HEK293 (cell line): ENCODE measurements around the gene ZC3H12C.

Source experiments
- CTCF ChIA-PET: fragments of 350-600 bp; formaldehyde crosslinking; extraction: SDS; loops from one replicate; lab custom pipeline; 2021; ENCODE audit warnings: antibody characterized with exemption; lab: Yijun Ruan, JAX
- POLR2A ChIA-PET: fragments of 300-600 bp; formaldehyde crosslinking; extraction: SDS; loops from one replicate; lab custom pipeline; 2020; ENCODE audit warnings: antibody characterized with exemption, inconsistent platforms; lab: Yijun Ruan, JAX
- H3K27ac ChIP-seq: fragments of 200-500 bp; sonication (Bioruptor generic); 2 replicates; pipeline ENCODE4 v1.5.1; 2014; ENCODE audit warnings: low read depth, low read length, control low read depth, inconsistent platforms; ENCODE audit errors: extremely low read depth
- H3K36me3 ChIP-seq, 2 experiments: fragments of 200-500 bp in 1 of 2; sonication (Bioruptor generic) in 1 of 2; 1 replicate in 1 of 2; 2 replicates in 1 of 2; pipeline ENCODE4 v1.5.1; 2014 to 2017; ENCODE audit warnings: inconsistent platforms in 2 of 2, low read length in 2 of 2; ENCODE audit not compliant: control insufficient read depth in 2 of 2, insufficient read depth in 1 of 2
- H3K4me1 ChIP-seq: fragments of 200-500 bp; sonication (Bioruptor generic); 2 replicates; pipeline ENCODE4 v1.5.1; 2014; ENCODE audit warnings: mild to moderate bottlenecking, low read length, inconsistent platforms; ENCODE audit not compliant: control insufficient read depth, insufficient read depth
- H3K4me3 ChIP-seq: 2 replicates; pipeline ENCODE4 v1.5.1; 2011; ENCODE audit warnings: low read depth, mild to moderate bottlenecking, control low read depth, low read length, moderate library complexity
- H3K9me3 ChIP-seq: fragments of 200-500 bp; sonication (Bioruptor generic); 2 replicates; pipeline ENCODE4 v1.5.1; 2014; ENCODE audit warnings: low read depth, low read length, inconsistent platforms; ENCODE audit not compliant: control insufficient read depth, insufficient read depth
- BCL11B ChIP-seq: fragments of 450-650 bp; formaldehyde crosslinking; IDR thresholded peaks from 2 replicates; pipeline ENCODE4 v1.5.1; 2016; ENCODE audit warnings: low read depth, missing biosample characterization, missing genetic modification characterization
- FEZF1 ChIP-seq: fragments of 450-650 bp; formaldehyde crosslinking; IDR thresholded peaks from 2 replicates; pipeline ENCODE4 v1.5.1; 2016; ENCODE audit warnings: missing biosample characterization, missing genetic modification characterization
- GLIS1 ChIP-seq: fragments of 450-650 bp; formaldehyde crosslinking; IDR thresholded peaks from 2 replicates; pipeline ENCODE4 v1.5.1; 2016; ENCODE audit warnings: missing biosample characterization, missing genetic modification characterization
- HOXC10 ChIP-seq: sonication (generic); formaldehyde crosslinking; IDR thresholded peaks from 2 replicates; pipeline ENCODE4 v1.8.1; 2023; ENCODE audit warnings: mild to moderate bottlenecking, missing genetic modification reagents
- KLF9 ChIP-seq: fragments of 450-650 bp; formaldehyde crosslinking; IDR thresholded peaks from 2 replicates; pipeline ENCODE4 v1.5.1; 2016; ENCODE audit warnings: missing biosample characterization, missing genetic modification characterization, low read depth
- MZF1 ChIP-seq: fragments of 450-650 bp; formaldehyde crosslinking; IDR thresholded peaks from 2 replicates; pipeline ENCODE4 v1.5.1; 2017; ENCODE audit warnings: missing biosample characterization, missing genetic modification characterization, borderline replicate concordance
- OSR2 ChIP-seq: fragments of 450-650 bp; formaldehyde crosslinking; IDR thresholded peaks from 2 replicates; pipeline ENCODE4 v1.5.1; 2016; ENCODE audit warnings: missing biosample characterization, missing genetic modification characterization
- REPIN1 ChIP-seq: fragments of 450-650 bp; formaldehyde crosslinking; IDR thresholded peaks from 2 replicates; pipeline ENCODE4 v1.5.1; 2017; ENCODE audit warnings: missing biosample characterization, missing genetic modification characterization, low read depth
- SP7 ChIP-seq: fragments of 450-650 bp; formaldehyde crosslinking; IDR thresholded peaks from 2 replicates; pipeline ENCODE4 v1.5.1; 2016; ENCODE audit warnings: missing biosample characterization, missing genetic modification characterization
- TRIM28 ChIP-seq: IDR thresholded peaks from 2 replicates; pipeline ENCODE4 v1.6.1; 2011; ENCODE audit warnings: low read length, control low read depth, borderline replicate concordance
- WT1 ChIP-seq: fragments of 450-650 bp; formaldehyde crosslinking; IDR thresholded peaks from 2 replicates; pipeline ENCODE4 v1.5.1; 2016; ENCODE audit warnings: missing biosample characterization, missing genetic modification characterization
- ZBTB17 ChIP-seq: fragments of 450-650 bp; formaldehyde crosslinking; IDR thresholded peaks from 2 replicates; pipeline ENCODE4 v1.5.1; 2016; ENCODE audit warnings: missing biosample characterization, missing genetic modification characterization
- ZBTB21 ChIP-seq: fragments of 450-650 bp; formaldehyde crosslinking; IDR thresholded peaks from 2 replicates; pipeline ENCODE4 v1.5.1; 2017; ENCODE audit warnings: missing biosample characterization, missing genetic modification characterization
- ZBTB7A ChIP-seq: fragments of 450-650 bp; formaldehyde crosslinking; IDR thresholded peaks from 2 replicates; pipeline ENCODE4 v1.5.1; 2016; ENCODE audit warnings: low read depth, missing biosample characterization, missing genetic modification characterization
- ZNF114 ChIP-seq: fragments of 450-650 bp; formaldehyde crosslinking; IDR thresholded peaks from 2 replicates; pipeline ENCODE4 v1.5.0; 2017; ENCODE audit warnings: missing biosample characterization, missing genetic modification characterization
- ZNF133 ChIP-seq: fragments of 450-650 bp; formaldehyde crosslinking; IDR thresholded peaks from 2 replicates; pipeline ENCODE4 v1.5.1; 2016; ENCODE audit warnings: missing biosample characterization, missing genetic modification characterization
- ZNF138 ChIP-seq: fragments of 450-650 bp; formaldehyde crosslinking; IDR thresholded peaks from 2 replicates; pipeline ENCODE4 v1.5.1; 2016; ENCODE audit warnings: missing biosample characterization, missing genetic modification characterization, borderline replicate concordance
- ZNF19 ChIP-seq: fragments of 450-650 bp; formaldehyde crosslinking; IDR thresholded peaks from 2 replicates; pipeline ENCODE4; 2016; ENCODE audit warnings: missing biosample characterization, missing genetic modification characterization, low read depth
- ZNF211 ChIP-seq: fragments of 450-650 bp; formaldehyde crosslinking; IDR thresholded peaks from 2 replicates; pipeline ENCODE4 v1.5.1; 2016; ENCODE audit warnings: low read depth, missing biosample characterization, missing genetic modification characterization
- ZNF280D ChIP-seq: fragments of 450-650 bp; formaldehyde crosslinking; IDR thresholded peaks from 2 replicates; pipeline ENCODE4 v1.5.1; 2016; ENCODE audit warnings: missing biosample characterization, missing genetic modification characterization
- ZNF292 ChIP-seq: fragments of 450-650 bp; formaldehyde crosslinking; IDR thresholded peaks from 2 replicates; pipeline ENCODE4 v1.5.1; 2016; ENCODE audit warnings: low read depth, missing biosample characterization, missing genetic modification characterization, borderline replicate concordance
- ZNF394 ChIP-seq: fragments of 450-650 bp; formaldehyde crosslinking; IDR thresholded peaks from 2 replicates; pipeline ENCODE4 v1.5.1; 2016; ENCODE audit warnings: missing biosample characterization, missing genetic modification characterization, mild to moderate bottlenecking, moderate library complexity, borderline replicate concordance
- ZNF488 ChIP-seq: fragments of 450-650 bp; formaldehyde crosslinking; IDR thresholded peaks from 2 replicates; pipeline ENCODE4 v1.5.1; 2016; ENCODE audit warnings: missing biosample characterization, missing genetic modification characterization
- ZNF624 ChIP-seq: fragments of 450-650 bp; formaldehyde crosslinking; IDR thresholded peaks from 2 replicates; pipeline ENCODE4 v1.5.1; 2017; ENCODE audit warnings: missing biosample characterization, missing genetic modification characterization
- ZNF629 ChIP-seq: fragments of 450-650 bp; formaldehyde crosslinking; IDR thresholded peaks from 2 replicates; pipeline ENCODE4 v1.5.1; 2017; ENCODE audit warnings: missing biosample characterization, missing genetic modification characterization
- ZNF654 ChIP-seq: fragments of 450-650 bp; formaldehyde crosslinking; IDR thresholded peaks from 2 replicates; pipeline ENCODE4 v1.5.1; 2016; ENCODE audit warnings: low read depth, missing biosample characterization, missing genetic modification characterization
- ZNF660 ChIP-seq: fragments of 450-650 bp; IDR thresholded peaks from 2 replicates; pipeline ENCODE4 v1.5.1; 2018; ENCODE audit warnings: missing biosample characterization, mild to moderate bottlenecking, missing genetic modification characterization
- ZNF768 ChIP-seq: fragments of 450-650 bp; formaldehyde crosslinking; IDR thresholded peaks from 2 replicates; pipeline ENCODE4 v1.5.1; 2018; ENCODE audit warnings: missing biosample characterization, mild to moderate bottlenecking, missing genetic modification characterization
- ZNF785 ChIP-seq: fragments of 450-650 bp; formaldehyde crosslinking; IDR thresholded peaks from 2 replicates; pipeline ENCODE4 v1.5.1; 2016; ENCODE audit warnings: missing biosample characterization, missing genetic modification characterization
- TF ChIP-seq, protein P1 (sequence below): fragments of 450-650 bp; formaldehyde crosslinking; IDR thresholded peaks from 2 replicates; pipeline ENCODE4 v1.5.1; 2016; ENCODE audit warnings: missing biosample characterization, missing genetic modification characterization
- TF ChIP-seq, protein P2 (sequence below): fragments of 450-650 bp; formaldehyde crosslinking; IDR thresholded peaks from 2 replicates; pipeline ENCODE4; 2016; ENCODE audit warnings: missing biosample characterization, missing genetic modification characterization

The ZC3H12C gene

GRCh38 chr11:110069158-110069737 is 23.9 kb upstream of the ZC3H12C start:
- ChIA-PET CTCF (interaction anchor here (1.0 to 1.2 kb wide), 2 partner anchors 130 to 224 kb away, joined by 4 read pairs; no protein-coding TSS in a partner anchor), POLR2A (interaction anchor here (0.8 kb wide), 1 partner anchor 10 kb away, joined by 3 read pairs; no protein-coding TSS in a partner anchor)
- H3K36me3 ChIP-seq = no peaks in the 10 kb centered on the region
- peak; percentile 85 for TF ChIP-seq GLIS1 (tag by site-specific recombination)
- no peak for TF ChIP-seq ZNF133 (tag by site-specific recombination)
- no peak for TF ChIP-seq MZF1 (tag by site-specific recombination)
- TF ChIP-seq ZNF629 (tag by site-specific recombination) = no peak
- no peak for TF ChIP-seq ZBTB7A (tag by site-specific recombination)
- peak; percentile 66 for TF ChIP-seq TRIM28
- no peak for TF ChIP-seq ZNF768 (tag by site-specific recombination)
- TF ChIP-seq, protein P1, sequence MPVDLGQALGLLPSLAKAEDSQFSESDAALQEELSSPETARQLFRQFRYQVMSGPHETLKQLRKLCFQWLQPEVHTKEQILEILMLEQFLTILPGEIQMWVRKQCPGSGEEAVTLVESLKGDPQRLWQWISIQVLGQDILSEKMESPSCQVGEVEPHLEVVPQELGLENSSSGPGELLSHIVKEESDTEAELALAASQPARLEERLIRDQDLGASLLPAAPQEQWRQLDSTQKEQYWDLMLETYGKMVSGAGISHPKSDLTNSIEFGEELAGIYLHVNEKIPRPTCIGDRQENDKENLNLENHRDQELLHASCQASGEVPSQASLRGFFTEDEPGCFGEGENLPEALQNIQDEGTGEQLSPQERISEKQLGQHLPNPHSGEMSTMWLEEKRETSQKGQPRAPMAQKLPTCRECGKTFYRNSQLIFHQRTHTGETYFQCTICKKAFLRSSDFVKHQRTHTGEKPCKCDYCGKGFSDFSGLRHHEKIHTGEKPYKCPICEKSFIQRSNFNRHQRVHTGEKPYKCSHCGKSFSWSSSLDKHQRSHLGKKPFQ (tag by site-specific recombination) = no peak
- no peak for TF ChIP-seq BCL11B
- no peak for TF ChIP-seq ZBTB21
- TF ChIP-seq ZNF394 = no peak
- TF ChIP-seq FEZF1 = peak; percentile 41
- no peak for TF ChIP-seq ZNF785 (tag by site-specific recombination)
- TF ChIP-seq HOXC10 (CRISPR knock-in tag) = no peak
- no peak for TF ChIP-seq REPIN1 (tag by site-specific recombination)
- TF ChIP-seq ZNF114 = no peak
- no peak for TF ChIP-seq ZNF488 (tag by site-specific recombination)
- no peak for TF ChIP-seq ZNF654
- TF ChIP-seq ZNF280D (tag by site-specific recombination) = no peak
- TF ChIP-seq OSR2 (tag by site-specific recombination) = 0 out of 2 replicates have a peak, but pooled peaks have one; percentile 14
- TF ChIP-seq ZNF292 (tag by site-specific recombination) = no peak
- no peak for TF ChIP-seq ZNF138 (tag by site-specific recombination)
- TF ChIP-seq ZNF660 (tag by site-specific recombination) = peak; percentile 53; the same call in 1 of the 2 replicates
- no peak for TF ChIP-seq ZNF19
- peak; percentile 58 for TF ChIP-seq ZBTB17 (tag by site-specific recombination)
- TF ChIP-seq WT1 (tag by site-specific recombination) = no peak
- no peak for TF ChIP-seq ZNF624
- TF ChIP-seq, protein P2, sequence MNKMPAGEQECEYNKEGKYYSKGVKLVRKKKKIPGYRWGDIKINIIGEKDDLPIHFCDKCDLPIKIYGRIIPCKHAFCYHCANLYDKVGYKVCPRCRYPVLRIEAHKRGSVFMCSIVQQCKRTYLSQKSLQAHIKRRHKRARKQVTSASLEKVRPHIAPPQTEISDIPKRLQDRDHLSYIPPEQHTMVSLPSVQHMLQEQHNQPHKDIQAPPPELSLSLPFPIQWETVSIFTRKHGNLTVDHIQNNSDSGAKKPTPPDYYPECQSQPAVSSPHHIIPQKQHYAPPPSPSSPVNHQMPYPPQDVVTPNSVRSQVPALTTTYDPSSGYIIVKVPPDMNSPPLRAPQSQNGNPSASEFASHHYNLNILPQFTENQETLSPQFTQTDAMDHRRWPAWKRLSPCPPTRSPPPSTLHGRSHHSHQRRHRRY (tag by site-specific recombination) = no peak
- peak; percentile 84 for TF ChIP-seq SP7 (tag by site-specific recombination)
- no peak for TF ChIP-seq KLF9 (tag by site-specific recombination)
- TF ChIP-seq ZNF211 (tag by site-specific recombination) = no peak

More at GRCh38 chr11:110069158-110069737, 23.9 kb upstream of the ZC3H12C start:
- H3K4me1 ChIP-seq = no peaks in the 10 kb centered on the region; the same call in 1 of the 2 replicates
- H3K27ac ChIP-seq = peak overlapping the region; percentile 33; the same call in 1 of the 2 replicates
- no peaks in the 10 kb centered on the region for H3K9me3 ChIP-seq
- no peak overlapping the region for H3K4me3 ChIP-seq
